Dedifferentiated amniotic fluid mesenchymal stem cell (primary cell): ENCODE data around the gene SAP25.

Experiments
- DNase-seq: peaks from one replicate; pipeline ENCODE4 v3.0.0-alpha.2; 2016; ENCODE audit errors: extremely low spot score

SAP25 gene

GRCh38 chr7:100595188-100595587 lies 21.5 kb upstream of the SAP25 start:
- no peak for DNase-seq

GRCh38 chr7:100591596-100591995 lies 17.9 kb upstream of the SAP25 start:
- DNase-seq, result no peak

- DNase-seq, result no peak
Observed at GRCh38 chr7:100590077-100590737, 16.5 kb upstream of the SAP25 start.

- DNase-seq, result no peak
Observed at GRCh38 chr7:100589341-100589947, 15.7 kb upstream of the SAP25 start.

GRCh38 chr7:100588438-100588837 lies 14.7 kb upstream of the SAP25 start:
- DNase-seq, result no peak

- peak; percentile 100 for DNase-seq
Observed at GRCh38 chr7:100586266-100587025, 12.7 kb upstream of the SAP25 start, which contains the start of gene FBXO24. Gene FBXO24, plus strand, starts transcription at chr7:100586328. Its CDS starts 298 bp downstream, at chr7:100586626.

- DNase-seq, result no peak
Observed at GRCh38 chr7:100585511-100586265, 12.0 kb upstream of the SAP25 start, which contains the start of gene LRCH4. Gene LRCH4, minus strand, starts transcription at chr7:100586129. Its CDS starts 29 bp downstream, at chr7:100586100.

- DNase-seq, result peak; percentile 59
Observed at GRCh38 chr7:100584683-100585510, 11.2 kb upstream of the SAP25 start.

- DNase-seq, result no peak
Observed at GRCh38 chr7:100584054-100584682, 10.5 kb upstream of the SAP25 start.

GRCh38 chr7:100583132-100584053 lies 9.7 kb upstream of the SAP25 start:
- DNase-seq, result no peak

- no peak for DNase-seq
Observed at GRCh38 chr7:100582650-100583049, 8.9 kb upstream of the SAP25 start.

- DNase-seq, result no peak
Observed at GRCh38 chr7:100582041-100582579, 8.4 kb upstream of the SAP25 start.

- no peak for DNase-seq
Observed at GRCh38 chr7:100580466-100581283, 7.0 kb upstream of the SAP25 start.

GRCh38 chr7:100578246-100579183 lies 4.8 kb upstream of the SAP25 start:
- DNase-seq, result no peak

GRCh38 chr7:100577507-100577906 lies 3.8 kb upstream of the SAP25 start:
- no peak for DNase-seq

GRCh38 chr7:100577103-100577502 lies 3.4 kb upstream of the SAP25 start:
- DNase-seq, result no peak

GRCh38 chr7:100576384-100576993 lies 2.8 kb upstream of the SAP25 start:
- DNase-seq, result no peak
